HAP-1 (cell line): ENCODE results near the gene UBE3C.

Experiments
- DNase-seq, 2 experiments: peaks; one replicate each; pipeline ENCODE4 v3.0.0-alpha.2; 2016 to 2020; ENCODE audit warnings: low spot score in 2 of 2
- H3K27me3 ChIP-seq: fragments of 250-450 bp; sonication (Bioruptor Pico); 2 replicates; pipeline ENCODE4 v1.5.1; 2020; ENCODE audit warnings: low read depth, mild to moderate bottlenecking, moderate library complexity
- H3K36me3 ChIP-seq: fragments of 250-450 bp; sonication (Bioruptor Pico); replicated peaks from 2 replicates; pipeline ENCODE4 v1.5.1; 2020; ENCODE audit warnings: mild to moderate bottlenecking
- H3K4me1 ChIP-seq: fragments of 250-450 bp; sonication (Bioruptor Pico); 2 replicates; pipeline ENCODE4 v1.5.1; 2020; ENCODE audit warnings: mild to moderate bottlenecking
- H3K4me3 ChIP-seq: fragments of 250-450 bp; sonication (Bioruptor Pico); 2 replicates; pipeline ENCODE4 v1.5.1; 2020; ENCODE audit warnings: mild to moderate bottlenecking, moderate library complexity
- H3K9me3 ChIP-seq: fragments of 250-450 bp; sonication (Bioruptor Pico); 2 replicates; pipeline ENCODE4 v1.5.1; 2020; ENCODE audit warnings: mild to moderate bottlenecking, moderate library complexity
- in situ Hi-C: fragments of 300-500 bp; cut with MboI; formaldehyde crosslinking; loops from 3 replicates; pipeline ENCODE4 v1.14.3; 2020; ENCODE audit warnings: low sequenced_read_pairs, inconsistent platforms, mixed read lengths

UBE3C gene

GRCh38 chr7:157168571-157168970 is 29.8 kb downstream of the UBE3C start:
- H3K4me3 ChIP-seq = no peak overlapping the region
- no peaks in the 10 kb centered on the region for H3K9me3 ChIP-seq
- no peaks in the 10 kb centered on the region; the same call in 1 of the 2 replicates for H3K4me1 ChIP-seq
- H3K36me3 ChIP-seq = peaks cover 77% of the 10 kb centered on the region
- DNase-seq = no peak
- H3K27me3 ChIP-seq = no peaks in the 10 kb centered on the region
- in situ Hi-C loops = no loop called here

GRCh38 chr7:157176771-157177170 is 38.0 kb downstream of the UBE3C start:
- DNase-seq = no peak
- Histone ChIP-seq H3K36me3 (peaks cover 89% of the 10 kb centered on the region), H3K4me1 (no peaks in the 10 kb centered on the region), H3K27me3 (no peaks in the 10 kb centered on the region), H3K9me3 (no peaks in the 10 kb centered on the region), H3K4me3 (no peak overlapping the region)
- in situ Hi-C loops = no loop called here

DNA sequence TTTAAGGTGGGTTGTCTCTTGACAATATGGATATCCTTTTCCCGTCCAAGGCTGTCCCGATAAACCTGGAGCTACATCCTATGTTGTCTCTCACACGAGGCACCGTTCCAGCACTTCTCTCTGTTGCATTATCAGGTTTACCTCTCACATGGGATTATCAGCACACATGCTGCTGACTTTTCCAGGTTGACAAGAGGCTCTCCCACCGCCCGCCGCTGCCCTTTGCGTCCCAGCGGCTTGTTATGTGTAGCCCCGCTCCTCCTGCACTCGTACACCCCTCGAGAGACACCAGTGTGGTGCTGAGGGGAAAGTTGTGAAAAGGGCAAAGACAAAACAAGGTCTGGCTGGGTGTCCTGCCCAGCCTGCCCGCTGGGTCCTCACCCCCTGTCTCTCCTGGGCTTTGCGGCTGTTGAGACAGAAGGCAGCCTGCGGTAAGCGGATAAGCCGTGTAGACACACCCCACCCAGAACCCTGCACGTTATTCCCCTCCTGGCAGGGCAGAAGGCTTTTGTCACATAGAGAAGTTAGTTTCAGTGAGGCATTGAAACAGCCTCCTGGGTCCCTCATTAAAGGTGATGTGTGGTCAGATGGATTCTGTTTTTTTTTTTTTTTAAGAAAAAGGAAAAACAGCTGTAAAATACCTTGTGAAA is 38.7 kb downstream of the UBE3C start:
- no peaks in the 10 kb centered on the region for H3K4me1 ChIP-seq
- in situ Hi-C loops = no loop called here
- no peak for DNase-seq
- H3K9me3 ChIP-seq = no peaks in the 10 kb centered on the region
- no peaks in the 10 kb centered on the region for H3K27me3 ChIP-seq
- H3K36me3 ChIP-seq = peaks cover 88% of the 10 kb centered on the region
- no peak overlapping the region for H3K4me3 ChIP-seq

- Histone ChIP-seq H3K36me3 (peaks cover 90% of the 10 kb centered on the region), H3K4me1 (no peaks in the 10 kb centered on the region), H3K4me3 (no peak overlapping the region), H3K27me3 (no peaks in the 10 kb centered on the region), H3K9me3 (no peaks in the 10 kb centered on the region)
- in situ Hi-C loops = no loop called here
- DNase-seq = no peak
These were observed 39.3 kb downstream of the UBE3C start for GRCh38 chr7:157177983-157178381.

GRCh38 chr7:157183832-157184231 is 45.1 kb downstream of the UBE3C start:
- in situ Hi-C loops = no loop called here
- Histone ChIP-seq H3K36me3 (peaks cover 83% of the 10 kb centered on the region), H3K27me3 (no peaks in the 10 kb centered on the region)

GRCh38 chr7:157188091-157188665 is 49.5 kb downstream of the UBE3C start:
- Histone ChIP-seq H3K4me3 (no peak overlapping the region), H3K36me3 (peaks cover 88% of the 10 kb centered on the region), H3K9me3 (no peaks in the 10 kb centered on the region), H3K27me3 (no peaks in the 10 kb centered on the region), H3K4me1 (no peaks in the 10 kb centered on the region)
- DNase-seq = no peak
- in situ Hi-C loops = no loop called here

More at GRCh38 chr7:157183832-157184231, 45.1 kb downstream of the UBE3C start:
- DNase-seq = no peak
- no peaks in the 10 kb centered on the region for H3K9me3 ChIP-seq
- H3K4me3 ChIP-seq = no peak overlapping the region
- H3K4me1 ChIP-seq = no peaks in the 10 kb centered on the region

DNA sequence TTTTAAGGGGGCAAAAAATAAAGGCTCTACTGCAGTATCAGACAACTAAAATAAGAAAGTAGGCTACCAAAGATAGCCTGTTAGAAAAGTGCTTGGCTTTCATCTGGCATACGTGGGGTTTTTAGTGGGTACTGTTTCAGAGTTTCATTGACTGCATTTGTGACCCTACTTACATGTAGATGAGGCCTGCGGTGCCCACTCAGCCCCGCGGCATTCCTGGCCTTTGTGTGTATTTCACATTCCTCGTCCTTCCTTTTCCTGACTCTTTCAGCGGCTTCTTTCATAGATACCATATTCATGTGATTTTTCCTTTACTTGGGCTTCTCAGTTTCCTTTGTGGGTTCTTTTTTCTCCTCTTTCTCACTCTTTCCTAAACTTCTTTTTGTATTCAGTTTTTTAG is 50.7 kb downstream of the UBE3C start:
- H3K4me1 ChIP-seq = no peaks in the 10 kb centered on the region
- H3K9me3 ChIP-seq = no peaks in the 10 kb centered on the region
- peaks cover 88% of the 10 kb centered on the region for H3K36me3 ChIP-seq
- in situ Hi-C loops = no loop called here
- no peak for DNase-seq
- no peaks in the 10 kb centered on the region for H3K27me3 ChIP-seq
- no peak overlapping the region for H3K4me3 ChIP-seq

GRCh38 chr7:157192861-157193260 is 54.1 kb downstream of the UBE3C start:
- in situ Hi-C loops = no loop called here
- no peaks in the 10 kb centered on the region for H3K9me3 ChIP-seq
- no peak for DNase-seq
- no peaks in the 10 kb centered on the region for H3K4me1 ChIP-seq
- no peak overlapping the region for H3K4me3 ChIP-seq
- H3K36me3 ChIP-seq = peaks cover 88% of the 10 kb centered on the region
- H3K27me3 ChIP-seq = no peaks in the 10 kb centered on the region

DNA sequence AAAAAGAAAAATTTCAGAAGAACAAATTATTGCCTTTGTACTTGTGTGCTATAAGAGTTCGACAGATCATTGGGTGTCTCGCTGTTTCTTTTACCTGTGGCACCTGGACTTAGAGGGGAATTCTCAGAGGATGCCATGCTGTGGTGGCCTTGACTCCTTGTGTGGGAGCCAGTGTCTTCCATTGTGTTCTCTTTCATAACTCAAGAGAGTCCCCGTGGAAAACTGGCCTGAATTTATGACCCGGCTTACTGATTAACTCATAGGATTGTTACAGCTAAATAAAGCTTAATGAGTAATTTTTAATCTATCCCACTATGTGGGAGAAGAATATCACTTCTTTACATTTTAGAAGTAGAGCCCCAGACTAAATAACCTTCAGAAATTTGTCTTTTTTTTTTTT is 54.5 kb downstream of the UBE3C start:
- peaks cover 87% of the 10 kb centered on the region for H3K36me3 ChIP-seq
- in situ Hi-C loops = no loop called here
- H3K9me3 ChIP-seq = no peaks in the 10 kb centered on the region
- no peak for DNase-seq
- H3K27me3 ChIP-seq = no peaks in the 10 kb centered on the region
- H3K4me3 ChIP-seq = no peak overlapping the region
- H3K4me1 ChIP-seq = no peaks in the 10 kb centered on the region

DNA sequence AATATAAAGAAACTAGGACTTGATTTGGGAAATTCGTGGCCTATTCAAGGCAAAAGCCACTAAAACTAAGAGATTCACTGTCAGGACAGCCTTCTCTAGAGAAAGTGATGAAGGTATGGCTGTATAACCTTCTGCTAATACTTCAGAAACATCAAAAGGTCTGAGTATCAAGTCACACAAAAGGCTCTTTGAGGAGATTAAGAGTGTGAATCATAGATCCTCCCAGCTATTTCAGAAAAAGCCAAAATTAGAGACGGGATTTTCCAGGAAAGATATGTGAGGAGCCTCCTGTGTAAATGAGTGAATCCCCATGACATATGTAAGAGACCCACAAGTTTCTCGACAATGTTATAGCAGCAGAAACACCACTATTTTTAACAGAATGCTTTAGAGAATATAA is 56.2 kb downstream of the UBE3C start:
- no peaks in the 10 kb centered on the region for H3K27me3 ChIP-seq
- peaks cover 78% of the 10 kb centered on the region for H3K36me3 ChIP-seq
- H3K4me1 ChIP-seq = no peaks in the 10 kb centered on the region
- H3K4me3 ChIP-seq = no peak overlapping the region
- no peaks in the 10 kb centered on the region for H3K9me3 ChIP-seq
- DNase-seq = no peak
- in situ Hi-C loops = no loop called here

DNA sequence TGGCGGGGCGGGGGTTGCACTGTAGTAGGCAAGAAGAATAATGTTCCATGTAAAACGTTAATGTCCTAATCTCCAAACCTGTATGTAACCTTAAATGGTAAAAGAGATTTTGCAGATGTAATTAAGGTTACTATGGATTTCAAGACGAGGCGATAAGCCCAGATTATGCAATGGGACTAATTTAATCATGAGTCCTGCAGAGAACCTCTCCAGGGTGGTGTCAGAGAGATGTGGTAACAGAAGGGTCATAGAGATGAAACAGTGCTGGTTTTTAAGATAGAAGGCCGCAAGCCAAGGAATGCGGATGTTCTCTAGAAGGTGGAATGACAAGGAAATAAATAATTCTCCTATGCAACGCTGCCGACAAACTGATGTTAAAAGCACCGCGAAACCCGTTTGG is 57.1 kb downstream of the UBE3C start:
- Histone ChIP-seq H3K27me3 (no peaks in the 10 kb centered on the region), H3K36me3 (peaks cover 76% of the 10 kb centered on the region), H3K9me3 (no peaks in the 10 kb centered on the region), H3K4me3 (no peak overlapping the region), H3K4me1 (no peaks in the 10 kb centered on the region)
- in situ Hi-C loops = no loop called here
- no peak for DNase-seq

GRCh38 chr7:157204134-157204533 is 65.4 kb downstream of the UBE3C start:
- no peaks in the 10 kb centered on the region for H3K4me1 ChIP-seq
- DNase-seq = no peak
- in situ Hi-C loops = no loop called here
- H3K27me3 ChIP-seq = no peaks in the 10 kb centered on the region
- H3K9me3 ChIP-seq = no peaks in the 10 kb centered on the region
- H3K4me3 ChIP-seq = no peak overlapping the region
- peaks cover 57% of the 10 kb centered on the region for H3K36me3 ChIP-seq

DNA sequence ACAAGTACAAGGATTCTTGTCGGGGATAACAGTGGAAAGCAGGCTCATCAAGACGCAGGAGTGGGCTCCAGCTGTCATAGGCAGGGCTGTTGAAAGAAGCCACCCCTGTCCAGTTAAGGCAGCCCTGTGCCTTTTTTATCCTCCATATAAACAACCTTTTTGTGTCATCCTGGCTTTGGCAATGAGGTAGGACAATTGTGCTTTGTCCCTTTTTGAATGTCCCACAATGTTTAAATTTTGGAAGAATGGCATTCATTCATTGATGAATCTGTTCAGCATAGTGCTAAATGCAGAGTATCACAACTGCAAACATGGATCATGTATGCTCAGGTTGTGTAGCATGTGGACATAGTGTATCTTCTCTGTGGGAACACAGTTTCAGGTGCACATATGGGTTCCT is 66.7 kb downstream of the UBE3C start:
- Histone ChIP-seq H3K4me1 (no peaks in the 10 kb centered on the region), H3K36me3 (peaks cover 60% of the 10 kb centered on the region), H3K4me3 (no peak overlapping the region), H3K27me3 (no peaks in the 10 kb centered on the region), H3K9me3 (no peaks in the 10 kb centered on the region)
- no peak for DNase-seq
- in situ Hi-C loops = no loop called here

DNA sequence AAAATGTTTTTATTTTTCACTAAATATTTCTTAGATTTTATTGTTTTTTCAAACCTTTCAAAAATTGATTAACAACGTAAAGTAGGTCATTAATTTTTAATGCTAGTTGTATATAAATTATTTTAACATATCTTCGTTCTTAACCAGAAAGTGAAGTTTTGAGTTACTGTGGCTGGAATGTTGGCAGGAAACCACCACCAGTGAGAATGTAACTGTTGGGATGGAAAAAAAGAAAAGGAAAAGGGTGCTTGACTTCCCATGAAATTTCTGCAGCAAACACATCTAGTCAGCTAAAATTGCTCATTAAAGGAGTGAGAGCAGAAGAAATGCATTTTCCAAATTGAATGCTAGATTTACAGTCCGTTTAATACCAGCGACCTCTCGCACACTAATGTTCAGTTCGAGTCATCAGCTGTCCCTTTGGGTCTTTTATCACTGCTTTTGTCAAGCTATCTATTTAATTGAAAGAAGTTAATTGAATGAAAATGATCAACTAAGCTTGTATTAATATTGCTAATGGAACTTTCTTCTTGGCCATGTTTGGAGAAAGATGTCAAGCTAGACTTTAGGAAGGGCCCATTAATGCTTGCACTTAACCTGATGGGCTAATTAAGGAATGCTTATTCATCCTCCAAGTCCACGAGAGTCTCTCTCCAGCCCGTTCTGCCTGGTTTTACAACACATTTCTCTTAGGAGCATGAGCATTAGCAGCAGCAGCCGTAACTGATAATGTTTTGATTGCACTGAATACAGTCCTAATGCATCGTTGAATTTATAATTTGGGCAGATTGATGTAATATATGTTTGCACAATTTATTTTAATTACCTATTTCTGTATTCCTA is 70.1 kb downstream of the UBE3C start:
- in situ Hi-C loops = no loop called here
- no peak overlapping the region for H3K4me3 ChIP-seq
- peaks cover 69% of the 10 kb centered on the region for H3K36me3 ChIP-seq
- DNase-seq = no peak
- no peaks in the 10 kb centered on the region for H3K4me1 ChIP-seq
- H3K27me3 ChIP-seq = no peaks in the 10 kb centered on the region
- no peaks in the 10 kb centered on the region for H3K9me3 ChIP-seq
